ENCODE results near the gene ADGRG1. TPM values are rescaled to one million over a fixed set of nuclear protein-coding genes. Genes with fewer than 3 reads are reported as not detected.
"Not testable (repeated sequence)": the region's sequence is repeated elsewhere in the genome, so short reads cannot be mapped to it uniquely, and the experiment has no call there.

ADGRG1 gene
- total RNA-seq, 2 experiments from 2014 or later: 0.93 to 1.0 TPM

GRCh38 chr16:57669476-57670162, 41.2 kb downstream of the ADGRG1 start:
- no peaks in the 10 kb centered on the region for H3K4me1 Mint-ChIP-seq (ENCODE audit: low read depth)
- H3K27ac Mint-ChIP-seq: no peak overlapping the region
- H3K4me3 Mint-ChIP-seq: no peak overlapping the region
- H3K9me3 Mint-ChIP-seq: no peaks in the 10 kb centered on the region
- CTCF ChIA-PET: no interaction called here
- no peaks in the 10 kb centered on the region for H3K36me3 Mint-ChIP-seq (ENCODE audit: low read depth)
- H3K27me3 Mint-ChIP-seq (ENCODE audit: low read depth): no peaks in the 10 kb centered on the region
- intact Hi-C loops (cut with micrococcal nuclease): no loop called here
- DNase-seq: no peak

- Mint-ChIP-seq H3K4me1 (ENCODE audit: low read depth) (no peaks in the 10 kb centered on the region), H3K36me3 (ENCODE audit: low read depth) (no peaks in the 10 kb centered on the region), H3K9me3 (no peaks in the 10 kb centered on the region), H3K27me3 (ENCODE audit: low read depth) (no peaks in the 10 kb centered on the region), H3K27ac (no peak overlapping the region), H3K4me3 (no peak overlapping the region)
- intact Hi-C loops (cut with micrococcal nuclease): no loop called here
- no peak for DNase-seq
- CTCF ChIA-PET: no interaction called here
Observed at GRCh38 chr16:57670196-57670595, 41.8 kb downstream of the ADGRG1 start.

GRCh38 chr16:57671451-57671850, 43.0 kb downstream of the ADGRG1 start:
- H3K4me3 Mint-ChIP-seq; H3K4me1 Mint-ChIP-seq (ENCODE audit: low read depth); DNase-seq; H3K36me3 Mint-ChIP-seq (ENCODE audit: low read depth); H3K27ac Mint-ChIP-seq; intact Hi-C loops (cut with micrococcal nuclease); H3K9me3 Mint-ChIP-seq; H3K27me3 Mint-ChIP-seq (ENCODE audit: low read depth): not testable (repeated sequence)
- CTCF ChIA-PET: interaction anchor here (0.8 to 1.5 kb wide), 4 partner anchors 18 to 96 kb away, joined by 3 to 5 read pairs (median 3); no protein-coding TSS in a partner anchor

- Mint-ChIP-seq H3K36me3 (ENCODE audit: low read depth) (no peaks in the 10 kb centered on the region), H3K4me3 (no peak overlapping the region), H3K9me3 (no peaks in the 10 kb centered on the region), H3K27ac (no peak overlapping the region), H3K4me1 (ENCODE audit: low read depth) (no peaks in the 10 kb centered on the region), H3K27me3 (ENCODE audit: low read depth) (no peaks in the 10 kb centered on the region)
- DNase-seq: no peak
- CTCF ChIA-PET: interaction anchor here (1.4 to 1.5 kb wide), 2 partner anchors 23 to 97 kb away, joined by 3 to 5 read pairs; no protein-coding TSS in a partner anchor
- intact Hi-C loops (cut with micrococcal nuclease): no loop called here
Observed at GRCh38 chr16:57672416-57672815, 44.0 kb downstream of the ADGRG1 start.

GRCh38 chr16:57672824-57673223, 44.4 kb downstream of the ADGRG1 start:
- intact Hi-C loops (cut with micrococcal nuclease): no loop called here
- H3K36me3 Mint-ChIP-seq (ENCODE audit: low read depth): no peaks in the 10 kb centered on the region
- DNase-seq: no peak
- H3K9me3 Mint-ChIP-seq: no peaks in the 10 kb centered on the region
- no peak overlapping the region for H3K27ac Mint-ChIP-seq
- CTCF ChIA-PET: interaction anchor here (1.4 to 1.5 kb wide), 2 partner anchors 23 to 98 kb away, joined by 3 to 5 read pairs; no protein-coding TSS in a partner anchor
- no peaks in the 10 kb centered on the region for H3K4me1 Mint-ChIP-seq (ENCODE audit: low read depth)
- no peak overlapping the region for H3K4me3 Mint-ChIP-seq
- H3K27me3 Mint-ChIP-seq (ENCODE audit: low read depth): no peaks in the 10 kb centered on the region

- CTCF ChIA-PET: interaction anchor here (1.2 kb wide), 1 partner anchor 81 kb away, joined by 4 read pairs; no protein-coding TSS in a partner anchor
- Mint-ChIP-seq H3K36me3 (ENCODE audit: low read depth) (no peaks in the 10 kb centered on the region), H3K4me1 (ENCODE audit: low read depth) (no peaks in the 10 kb centered on the region), H3K27me3 (ENCODE audit: low read depth) (no peaks in the 10 kb centered on the region), H3K4me3 (no peak overlapping the region), H3K27ac (no peak overlapping the region), H3K9me3 (no peaks in the 10 kb centered on the region)
- no peak for DNase-seq
- intact Hi-C loops (cut with micrococcal nuclease): no loop called here
Observed at GRCh38 chr16:57675741-57676551, 47.5 kb downstream of the ADGRG1 start.

GRCh38 chr16:57676553-57677085, 48.2 kb downstream of the ADGRG1 start:
- Mint-ChIP-seq H3K4me3 (no peak overlapping the region), H3K27ac (no peak overlapping the region), H3K9me3 (no peaks in the 10 kb centered on the region), H3K4me1 (ENCODE audit: low read depth) (no peaks in the 10 kb centered on the region), H3K36me3 (ENCODE audit: low read depth) (no peaks in the 10 kb centered on the region), H3K27me3 (ENCODE audit: low read depth) (no peaks in the 10 kb centered on the region)
- no peak for DNase-seq
- intact Hi-C loops (cut with micrococcal nuclease): no loop called here
- CTCF ChIA-PET: interaction anchor here (1.9 kb wide), 1 partner anchor 27 kb away, joined by 7 read pairs; no protein-coding TSS in a partner anchor

- no peaks in the 10 kb centered on the region for H3K27me3 Mint-ChIP-seq (ENCODE audit: low read depth)
- H3K4me1 Mint-ChIP-seq (ENCODE audit: low read depth): no peaks in the 10 kb centered on the region
- H3K9me3 Mint-ChIP-seq: no peaks in the 10 kb centered on the region
- H3K4me3 Mint-ChIP-seq: no peak overlapping the region
- no peaks in the 10 kb centered on the region for H3K36me3 Mint-ChIP-seq (ENCODE audit: low read depth)
- intact Hi-C loops (cut with micrococcal nuclease): no loop called here
- no peak for DNase-seq
- CTCF ChIA-PET: interaction anchor here (1.9 kb wide), 1 partner anchor 29 kb away, joined by 7 read pairs; no protein-coding TSS in a partner anchor
- H3K27ac Mint-ChIP-seq: no peak overlapping the region
Observed at GRCh38 chr16:57677622-57678369, 49.4 kb downstream of the ADGRG1 start.

- Mint-ChIP-seq H3K36me3 (ENCODE audit: low read depth) (no peaks in the 10 kb centered on the region), H3K9me3 (no peaks in the 10 kb centered on the region)
- CTCF ChIA-PET: no interaction called here
Observed at GRCh38 chr16:57679016-57679415, 50.6 kb downstream of the ADGRG1 start.

GRCh38 chr16:57679767-57680482, 51.5 kb downstream of the ADGRG1 start:
- Mint-ChIP-seq H3K36me3 (ENCODE audit: low read depth) (no peaks in the 10 kb centered on the region), H3K4me3 (no peak overlapping the region), H3K4me1 (ENCODE audit: low read depth) (no peaks in the 10 kb centered on the region), H3K27me3 (ENCODE audit: low read depth) (no peaks in the 10 kb centered on the region), H3K9me3 (no peaks in the 10 kb centered on the region), H3K27ac (no peak overlapping the region)
- DNase-seq: no peak
- CTCF ChIA-PET: no interaction called here
- intact Hi-C loops (cut with micrococcal nuclease): no loop called here

More at GRCh38 chr16:57679016-57679415, 50.6 kb downstream of the ADGRG1 start:
- intact Hi-C loops (cut with micrococcal nuclease): no loop called here
- DNase-seq: no peak
- Mint-ChIP-seq H3K4me1 (ENCODE audit: low read depth) (no peaks in the 10 kb centered on the region), H3K4me3 (no peak overlapping the region), H3K27ac (no peak overlapping the region), H3K27me3 (ENCODE audit: low read depth) (no peaks in the 10 kb centered on the region)

- no peaks in the 10 kb centered on the region for H3K9me3 Mint-ChIP-seq
- H3K27me3 Mint-ChIP-seq (ENCODE audit: low read depth): no peaks in the 10 kb centered on the region
- no peaks in the 10 kb centered on the region for H3K36me3 Mint-ChIP-seq (ENCODE audit: low read depth)
- H3K4me1 Mint-ChIP-seq (ENCODE audit: low read depth): no peaks in the 10 kb centered on the region
- H3K4me3 Mint-ChIP-seq: no peak overlapping the region
- no peak for DNase-seq
- CTCF ChIA-PET: interaction anchor here (0.6 kb wide), 1 partner anchor 258 kb away, joined by 3 read pairs; no protein-coding TSS in a partner anchor
- intact Hi-C loops (cut with micrococcal nuclease): no loop called here
- no peak overlapping the region for H3K27ac Mint-ChIP-seq
Observed at GRCh38 chr16:57680842-57681375, 52.5 kb downstream of the ADGRG1 start.
